Osteocyte (in vitro differentiated cells): ENCODE results near the gene RTN4IP1. TPM values are rescaled to one million over a fixed set of nuclear protein-coding genes. Genes with fewer than 3 reads are reported as not detected.

Experiments
- DNase-seq: peaks from one replicate; pipeline ENCODE4 v3.0.0; 2021; ENCODE audit warnings: mixed read lengths; ENCODE audit not compliant: unreplicated experiment; ENCODE audit errors: extremely low spot score
- H3K27ac Mint-ChIP-seq: one replicate; pipeline ENCODE4 v1.8.0; 2021; ENCODE audit warnings: mild to moderate bottlenecking, mixed read lengths; ENCODE audit not compliant: unreplicated experiment
- H3K27me3 Mint-ChIP-seq: one replicate; pipeline ENCODE4 v1.8.0; 2021; ENCODE audit warnings: mixed read lengths; ENCODE audit not compliant: unreplicated experiment
- H3K36me3 Mint-ChIP-seq: one replicate; pipeline ENCODE4 v1.8.0; 2021; ENCODE audit warnings: mixed read lengths; ENCODE audit not compliant: unreplicated experiment
- H3K4me1 Mint-ChIP-seq: one replicate; pipeline ENCODE4 v1.8.0; 2021; ENCODE audit warnings: mixed read lengths; ENCODE audit not compliant: unreplicated experiment
- H3K4me3 Mint-ChIP-seq: one replicate; pipeline ENCODE4 v1.8.0; 2021; ENCODE audit warnings: mild to moderate bottlenecking, moderate library complexity, mixed read lengths; ENCODE audit not compliant: unreplicated experiment
- H3K9me3 Mint-ChIP-seq: one replicate; pipeline ENCODE4 v1.8.0; 2021; ENCODE audit warnings: mixed read lengths; ENCODE audit not compliant: unreplicated experiment
- CTCF ChIP-seq: fragments of 200-600 bp; sonication (generic); IDR thresholded peaks from 2 replicates; pipeline ENCODE4 v1.5.0; 2021; ENCODE audit warnings: antibody characterized with exemption, mild to moderate bottlenecking, moderate library complexity
- total RNA-seq: library from RNA; stranded (reverse); gene quantifications from 2 replicates; pipeline ENCODE4 v1.2.1, GENCODE V29; 2021

RTN4IP1 gene
- total RNA-seq, 1 donor from 2014 or later: 5.0 TPM

GRCh38 chr6:106546261-106546690 is 83.0 kb downstream of the RTN4IP1 start:
- no peak for DNase-seq
- Mint-ChIP-seq H3K4me1 (peaks cover 27% of the 10 kb centered on the region), H3K36me3 (peaks cover 4% of the 10 kb centered on the region), H3K27me3 (no peaks in the 10 kb centered on the region), H3K9me3 (no peaks in the 10 kb centered on the region), H3K4me3 (no peak overlapping the region), H3K27ac (peak overlapping the region; percentile 87)
- no peak for TF ChIP-seq CTCF

GRCh38 chr6:106540907-106541306 is 88.4 kb downstream of the RTN4IP1 start:
- no peak for DNase-seq
- H3K9me3 Mint-ChIP-seq: no peaks in the 10 kb centered on the region
- no peaks in the 10 kb centered on the region for H3K27me3 Mint-ChIP-seq
- H3K27ac Mint-ChIP-seq: no peak overlapping the region
- peaks cover 1% of the 10 kb centered on the region for H3K4me1 Mint-ChIP-seq
- H3K4me3 Mint-ChIP-seq: no peak overlapping the region
- no peak for TF ChIP-seq CTCF
- peaks cover 4% of the 10 kb centered on the region for H3K36me3 Mint-ChIP-seq

GRCh38 chr6:106540432-106540831 is 88.9 kb downstream of the RTN4IP1 start:
- Mint-ChIP-seq H3K4me3 (no peak overlapping the region), H3K4me1 (no peaks in the 10 kb centered on the region)

GRCh38 chr6:106539936-106540335 is 89.4 kb downstream of the RTN4IP1 start:
- H3K4me1 Mint-ChIP-seq: no peaks in the 10 kb centered on the region
- H3K4me3 Mint-ChIP-seq: no peak overlapping the region
- TF ChIP-seq CTCF: no peak
- no peak for DNase-seq
- H3K9me3 Mint-ChIP-seq: no peaks in the 10 kb centered on the region
- peaks cover 1% of the 10 kb centered on the region for H3K36me3 Mint-ChIP-seq
- no peak overlapping the region for H3K27ac Mint-ChIP-seq
- no peaks in the 10 kb centered on the region for H3K27me3 Mint-ChIP-seq

More at GRCh38 chr6:106540432-106540831, 88.9 kb downstream of the RTN4IP1 start:
- H3K27me3 Mint-ChIP-seq: no peaks in the 10 kb centered on the region
- H3K36me3 Mint-ChIP-seq: peaks cover 4% of the 10 kb centered on the region
- TF ChIP-seq CTCF: no peak
- DNase-seq: no peak
- no peaks in the 10 kb centered on the region for H3K9me3 Mint-ChIP-seq
- no peak overlapping the region for H3K27ac Mint-ChIP-seq

GRCh38 chr6:106538145-106538544 is 91.2 kb downstream of the RTN4IP1 start:
- peaks cover under 1% of the 10 kb centered on the region for H3K4me1 Mint-ChIP-seq
- H3K36me3 Mint-ChIP-seq: no peaks in the 10 kb centered on the region
- H3K27me3 Mint-ChIP-seq: no peaks in the 10 kb centered on the region
- no peak for TF ChIP-seq CTCF
- no peak overlapping the region for H3K27ac Mint-ChIP-seq
- no peaks in the 10 kb centered on the region for H3K9me3 Mint-ChIP-seq
- DNase-seq: no peak
- no peak overlapping the region for H3K4me3 Mint-ChIP-seq
